DMS153 treated with DMSO at 0.1 percent for 48 hours (cell line): ENCODE results near the gene NR1H2.
"Not testable (repeated sequence)": the region's sequence is repeated elsewhere in the genome, so short reads cannot be mapped to it uniquely, and the experiment has no call there.

ENCODE experiments used
- DNase-seq: peaks from one replicate; lab custom pipeline; 2025; ENCODE audit not compliant: unreplicated experiment; lab: John Stamatoyannopoulos, UW

Gene NR1H2

DNA sequence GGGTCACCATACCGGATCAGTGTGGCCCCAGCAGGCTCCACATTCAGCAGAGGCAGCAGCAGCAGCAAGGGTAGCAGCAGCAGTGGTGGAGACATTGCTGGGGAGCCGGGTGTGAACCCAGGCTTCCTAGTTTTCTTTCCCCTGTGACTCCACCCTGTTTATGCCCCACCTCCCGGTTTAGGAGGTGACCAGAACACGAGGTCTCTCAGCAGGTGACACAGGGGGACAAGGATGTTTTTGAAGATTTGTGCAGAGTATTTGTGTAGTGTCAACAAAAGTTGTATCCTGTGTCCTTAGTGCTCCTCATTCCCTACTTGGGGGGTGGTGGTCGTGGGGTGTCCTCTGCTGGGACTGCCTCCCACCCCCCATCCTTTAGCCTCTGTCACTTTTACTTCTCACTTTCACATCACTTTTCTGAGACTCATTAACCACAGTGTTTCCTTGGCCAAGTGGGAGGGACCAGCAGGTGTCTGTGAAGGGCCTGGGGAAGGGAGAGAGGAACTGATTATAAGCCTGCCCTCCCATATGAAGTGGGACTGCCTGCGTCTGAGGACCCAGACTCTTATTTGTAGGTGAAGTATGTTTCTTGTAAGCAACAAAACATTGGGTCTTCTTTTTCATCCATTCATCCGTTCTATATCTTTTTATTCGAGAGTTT is 31.5 kb upstream of the NR1H2 start:
- DNase-seq = no peak

GRCh38 chr19:50347089-50347581 is 29.1 kb upstream of the NR1H2 start:
- DNase-seq = not testable (repeated sequence)

DNA sequence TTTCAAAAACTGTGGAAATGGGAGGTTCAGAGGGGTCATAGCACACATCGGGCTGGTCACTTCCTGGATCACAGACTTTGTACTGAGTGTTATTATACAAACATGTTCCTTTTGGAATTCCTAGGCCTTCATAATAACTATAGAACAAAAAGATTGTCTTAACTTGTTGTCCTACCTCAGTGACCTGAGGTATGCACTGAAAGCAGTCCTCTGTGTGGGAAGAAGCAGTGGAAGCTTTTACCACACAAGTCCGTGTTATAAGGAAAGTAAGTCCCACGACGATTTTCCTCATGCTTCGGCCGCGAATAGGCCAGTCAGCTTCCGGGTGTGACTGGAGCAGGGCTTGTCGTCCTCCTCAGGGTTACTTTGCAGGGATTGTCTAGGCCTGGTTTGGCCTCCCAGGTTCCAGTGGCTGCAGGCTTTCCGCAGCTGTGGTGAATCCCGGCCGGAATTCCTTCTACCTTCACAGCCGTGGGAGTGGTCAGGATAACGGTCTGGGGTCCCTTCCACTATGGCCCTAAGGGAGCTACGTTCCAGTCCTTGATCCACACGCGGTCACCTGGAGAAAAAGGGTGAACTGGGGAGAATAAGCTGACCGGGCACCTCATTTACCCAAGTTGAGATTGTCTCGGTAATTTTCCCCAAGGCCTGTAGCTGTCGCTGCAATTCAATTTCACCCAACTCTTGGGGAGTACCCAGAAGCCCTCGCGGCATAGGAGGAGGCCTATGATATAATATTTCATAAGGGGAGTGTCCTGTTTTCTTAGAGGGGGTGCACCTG is 26.8 kb upstream of the NR1H2 start:
- no peak for DNase-seq

GRCh38 chr19:50352242-50352641 is 24.0 kb upstream of the NR1H2 start:
- no peak for DNase-seq

- not testable (repeated sequence) for DNase-seq
Observed at GRCh38 chr19:50353487-50353880, 22.8 kb upstream of the NR1H2 start.

GRCh38 chr19:50356691-50357177 is 19.5 kb upstream of the NR1H2 start:
- DNase-seq = no peak

DNA sequence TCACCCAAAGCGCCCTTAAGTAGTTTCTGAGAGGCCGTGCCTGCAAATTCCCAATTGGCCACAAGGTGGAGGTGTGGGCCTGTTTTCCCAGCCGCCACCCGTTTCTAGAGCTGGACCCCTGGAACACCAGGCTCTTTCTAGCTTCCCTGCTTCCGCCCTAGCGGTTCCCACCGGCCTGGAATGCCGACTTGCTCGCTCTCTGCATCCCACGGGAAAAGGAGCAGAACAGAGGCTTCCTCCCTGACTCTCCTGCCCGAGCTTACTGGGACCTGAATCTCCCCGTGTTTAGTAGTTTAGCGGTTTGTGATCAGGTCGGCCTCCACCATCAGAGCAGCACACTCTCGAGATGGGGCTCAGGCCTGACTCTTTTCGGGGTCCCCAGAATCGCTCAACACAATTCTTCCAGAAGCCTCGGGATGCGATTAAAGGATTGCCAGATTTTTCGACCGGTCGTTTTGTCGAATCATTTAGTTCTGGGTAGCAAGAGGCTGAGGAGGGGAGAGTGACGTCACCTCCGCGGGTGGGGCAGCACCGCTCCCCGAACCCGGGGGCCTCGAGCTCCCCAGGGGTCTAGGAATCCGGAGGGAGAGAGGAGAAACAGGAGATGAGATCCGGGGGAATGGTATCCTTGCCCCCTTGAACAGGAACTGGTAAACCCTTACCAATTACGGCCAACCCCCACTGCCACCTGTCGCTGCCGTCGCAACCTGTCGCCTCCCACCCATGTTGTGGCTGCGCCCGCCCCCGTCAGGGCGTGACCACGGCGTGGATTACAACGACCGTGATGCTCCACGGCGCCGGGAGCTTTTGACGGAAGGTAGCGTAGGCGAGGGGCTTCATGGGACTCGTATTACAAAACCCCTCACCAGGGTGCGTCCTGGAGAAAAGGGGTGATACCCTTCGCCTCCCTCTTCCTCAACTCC is 18.8 kb upstream of the NR1H2 start:
- peak; percentile 64 for DNase-seq

GRCh38 chr19:50358483-50359327 is 17.6 kb upstream of the NR1H2 start:
- peak; percentile 8 for DNase-seq

DNA sequence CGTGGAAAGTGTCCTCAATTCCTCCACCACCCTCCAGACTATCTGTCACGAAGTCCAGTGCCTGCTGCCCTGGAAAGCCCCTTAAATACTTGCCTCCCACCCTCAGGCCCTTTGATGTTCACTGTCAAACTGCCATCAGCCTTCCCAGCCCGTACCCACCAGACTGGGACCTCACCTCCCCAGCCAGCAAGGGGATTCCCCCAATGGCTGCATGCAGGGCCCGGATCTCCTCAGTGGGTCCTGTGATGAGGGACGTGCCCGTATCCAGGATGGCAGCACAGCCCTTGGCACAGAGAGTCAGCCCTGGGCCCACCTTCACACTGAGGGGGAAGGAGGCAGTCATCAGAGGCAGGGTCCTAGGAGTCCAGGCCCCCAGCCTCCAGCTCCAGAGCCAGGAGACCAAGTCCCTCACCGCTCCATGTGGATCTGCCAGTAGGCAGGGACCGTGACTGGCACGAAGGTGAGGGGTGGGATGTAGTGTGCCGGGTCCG is 16.9 kb upstream of the NR1H2 start:
- no peak for DNase-seq

- no peak for DNase-seq
Observed at GRCh38 chr19:50361290-50362029, 14.8 kb upstream of the NR1H2 start.

DNA sequence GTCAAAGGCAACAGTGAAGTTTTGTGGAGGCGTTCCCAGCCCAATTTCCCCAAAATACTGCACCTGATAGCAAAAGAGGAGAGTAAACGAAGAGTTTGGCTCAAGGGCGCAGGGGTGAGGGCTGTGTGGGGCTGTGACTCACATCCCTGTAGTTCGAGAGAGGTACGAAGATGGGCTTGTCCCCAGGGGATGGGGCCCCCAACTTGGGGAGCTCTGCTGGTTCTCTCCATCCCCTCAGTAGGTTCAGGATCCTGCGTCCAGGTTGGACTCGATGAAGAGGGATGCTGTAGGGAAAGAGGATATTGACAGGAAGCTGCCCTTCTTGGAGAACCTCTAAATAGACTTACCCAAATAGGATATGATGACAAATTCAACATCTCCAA is 14.2 kb upstream of the NR1H2 start:
- no peak for DNase-seq

- DNase-seq = no peak
Observed at GRCh38 chr19:50362656-50363424, 13.4 kb upstream of the NR1H2 start.

DNA sequence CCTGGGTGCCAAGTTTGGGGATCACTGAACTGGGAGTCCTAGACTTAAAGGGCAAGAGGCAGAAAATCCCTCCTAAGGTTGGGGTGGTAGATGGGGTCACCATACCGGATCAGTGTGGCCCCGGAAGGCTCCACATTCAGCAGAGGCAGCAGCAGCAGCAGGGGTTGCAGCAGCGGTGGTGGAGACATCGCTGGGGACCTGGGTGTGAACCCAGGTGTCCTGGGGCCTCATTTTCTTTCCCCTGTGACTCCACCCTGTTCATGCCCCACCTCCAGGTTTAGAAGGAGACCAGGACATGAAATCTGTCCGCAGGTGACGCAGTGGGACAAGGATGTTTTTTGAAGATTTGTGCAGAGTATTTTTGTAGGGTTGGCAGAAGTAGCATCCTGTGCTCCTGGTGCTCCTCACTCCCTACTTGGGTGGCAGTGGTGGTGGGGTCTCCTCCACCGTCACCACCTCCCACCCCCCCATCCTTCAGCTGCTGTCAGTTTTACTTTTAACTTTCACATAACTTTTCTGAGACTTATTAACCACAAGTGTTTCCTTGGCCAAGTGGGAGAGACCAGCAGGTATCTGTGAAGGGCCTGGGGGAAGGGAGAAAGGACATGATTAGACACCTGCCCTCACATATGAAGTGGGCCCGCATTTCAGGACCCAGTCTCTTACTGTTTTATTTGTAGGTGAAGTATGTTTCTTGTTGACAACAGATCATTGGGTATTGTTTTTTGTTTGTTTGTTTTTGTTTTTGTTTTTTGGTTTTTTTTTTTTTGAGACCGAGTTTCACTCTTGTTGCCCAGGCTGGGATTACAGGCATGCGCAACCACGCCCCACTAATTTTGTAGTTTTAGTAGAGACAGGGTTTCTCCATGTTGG is 10.6 kb upstream of the NR1H2 start, which contains the start of gene NAPSA:
TSS of gene NAPSA (minus strand) at position 206 of the 873 bp plus-strand sequence. CDS start at position 188, 18 bp downstream.
- DNase-seq = no peak

GRCh38 chr19:50368649-50369570 is 7.3 kb upstream of the NR1H2 start:
- DNase-seq = peak; percentile 82

GRCh38 chr19:50371914-50372475 is 4.3 kb upstream of the NR1H2 start:
- no peak for DNase-seq

GRCh38 chr19:50377051-50377461 is 799 bp downstream of the NR1H2 start:
- DNase-seq = peak; percentile 32
